GM11168 (cell line): Measurements from ENCODE around the gene SLC7A10.

Experiments
- in situ Hi-C: fragments of 300-500 bp; cut with MboI; formaldehyde crosslinking; loops from one replicate; pipeline ENCODE4 v1.12.0; 2022; ENCODE audit warnings: low sequenced_read_pairs; ENCODE audit not compliant: unreplicated experiment

SLC7A10 gene

DNA sequence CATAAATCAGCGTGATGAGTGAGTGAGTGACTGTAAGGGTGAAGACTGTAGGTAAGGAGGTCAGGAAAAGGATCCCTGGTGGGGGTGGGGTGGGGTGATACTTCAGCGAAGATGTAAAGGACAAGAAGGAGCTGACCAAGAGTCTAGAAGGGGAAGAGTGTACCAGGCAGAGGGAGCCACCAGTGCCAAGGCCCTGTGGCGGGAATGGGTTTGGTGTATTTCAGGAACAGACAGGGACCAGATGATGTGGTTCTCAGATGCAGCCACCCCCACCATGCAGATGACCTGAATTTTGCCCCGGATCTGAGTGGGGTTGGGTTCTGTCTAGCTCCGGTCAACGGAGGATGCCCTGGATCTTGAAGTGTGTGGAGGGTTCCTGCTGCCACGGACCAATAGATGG is 30.1 kb upstream of the SLC7A10 start:
- in situ Hi-C loops = no loop called here

DNA sequence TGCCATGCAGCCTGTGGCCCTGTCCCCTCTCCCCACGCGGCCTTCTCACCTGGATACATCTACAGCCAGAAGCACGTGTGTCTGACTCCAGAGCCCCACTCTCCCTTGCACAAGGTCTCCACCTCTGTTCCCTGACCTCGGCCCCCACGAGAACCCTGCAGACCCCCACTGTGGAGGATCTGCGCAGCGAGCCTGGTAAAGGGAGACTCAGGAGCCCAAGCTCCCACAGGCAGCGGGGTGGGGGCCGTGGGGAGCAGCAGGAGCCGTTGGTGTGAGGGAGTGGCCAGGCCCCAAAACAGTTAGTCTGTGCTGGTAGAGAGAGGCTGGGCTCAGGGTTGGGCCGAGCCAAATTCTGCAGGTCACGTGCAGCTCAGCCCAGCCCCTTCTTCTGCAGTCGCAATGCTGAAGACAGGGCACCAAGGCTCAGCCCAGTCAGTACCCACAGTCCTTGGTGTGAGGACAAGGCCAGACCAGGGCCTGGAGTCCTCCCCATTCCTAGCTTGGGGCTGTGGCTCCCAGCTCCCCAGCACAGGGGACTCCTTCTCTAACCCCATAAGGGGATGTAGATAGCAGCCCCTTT is 28.7 kb upstream of the SLC7A10 start:
- in situ Hi-C loops = no loop called here

DNA sequence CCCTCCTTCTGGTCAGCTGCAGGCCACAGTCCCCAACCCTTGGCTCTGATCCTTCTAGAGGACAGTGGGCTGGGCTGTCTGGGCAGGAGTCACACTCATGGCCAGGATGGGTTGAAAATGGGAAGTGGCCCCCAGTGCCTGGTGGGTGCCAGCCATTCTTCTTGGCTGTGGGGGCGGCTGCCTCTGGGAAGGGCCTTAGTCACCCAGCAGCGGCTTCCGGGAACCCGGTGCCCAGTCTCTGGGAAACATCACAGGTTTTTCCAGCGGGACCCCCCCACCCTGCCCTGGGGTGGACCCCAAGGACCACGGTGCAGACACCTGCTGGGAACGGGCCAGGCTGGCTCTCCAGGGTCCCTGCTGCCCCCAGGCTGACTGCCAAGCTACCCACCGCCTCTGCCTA is 27.3 kb upstream of the SLC7A10 start:
- in situ Hi-C loops = no loop called here

- in situ Hi-C loops = no loop called here
These were observed 26.8 kb upstream of the SLC7A10 start for GRCh38 chr19:33252418-33252962.

- in situ Hi-C loops = no loop called here
These were observed 26.0 kb upstream of the SLC7A10 start for GRCh38 chr19:33251526-33252090.

GRCh38 chr19:33251076-33251475 is 25.4 kb upstream of the SLC7A10 start:
- in situ Hi-C loops = no loop called here

DNA sequence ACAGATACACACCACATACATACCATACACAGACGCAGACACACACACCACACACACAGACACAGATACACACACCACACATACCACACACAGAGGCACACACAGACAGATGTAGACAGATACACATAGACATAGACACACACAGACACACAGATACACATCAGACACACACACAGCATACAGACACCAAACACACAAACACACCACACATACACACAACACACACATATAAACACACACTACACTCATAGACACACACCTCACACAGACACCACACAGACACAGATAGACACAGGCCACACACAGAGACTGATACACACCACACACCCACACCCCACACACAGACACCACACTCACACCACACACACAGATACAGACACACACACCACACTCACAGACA is 24.9 kb upstream of the SLC7A10 start:
- in situ Hi-C loops = no loop called here

- in situ Hi-C loops = no loop called here
These were observed 24.2 kb upstream of the SLC7A10 start for GRCh38 chr19:33249740-33250366.

DNA sequence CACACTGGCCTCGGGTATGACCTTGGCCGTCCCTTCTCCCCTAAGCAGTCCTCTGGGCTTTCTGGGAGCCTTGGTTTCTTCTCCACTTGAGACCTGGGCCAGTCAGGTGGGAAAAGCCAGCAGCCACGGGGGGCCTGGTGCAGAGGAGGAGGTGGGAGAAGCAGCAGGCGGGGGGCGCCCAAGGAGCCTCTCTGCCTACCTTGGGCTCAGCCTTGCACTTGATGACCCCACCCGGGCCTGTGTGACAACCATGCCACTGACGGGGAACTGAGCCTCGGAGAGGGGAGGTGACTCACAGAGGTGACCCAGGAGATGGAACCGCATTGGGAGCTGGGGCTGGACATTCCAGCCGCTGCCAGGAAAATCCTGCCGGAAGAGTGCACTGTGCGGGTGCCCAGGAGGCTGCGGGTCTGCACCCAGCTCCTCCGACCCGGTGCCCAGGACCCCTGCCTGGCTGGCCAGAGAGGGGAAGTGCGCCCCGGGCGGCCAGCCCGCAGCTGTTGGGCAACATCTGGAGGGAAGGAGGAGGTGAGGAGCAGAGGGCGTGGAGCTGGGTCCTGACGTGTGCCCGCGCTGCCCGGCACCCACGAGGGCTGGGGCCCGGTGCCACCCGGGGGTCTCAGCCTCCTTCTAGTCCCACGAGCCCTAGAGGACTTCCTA is 23.4 kb upstream of the SLC7A10 start:
- in situ Hi-C loops = no loop called here

DNA sequence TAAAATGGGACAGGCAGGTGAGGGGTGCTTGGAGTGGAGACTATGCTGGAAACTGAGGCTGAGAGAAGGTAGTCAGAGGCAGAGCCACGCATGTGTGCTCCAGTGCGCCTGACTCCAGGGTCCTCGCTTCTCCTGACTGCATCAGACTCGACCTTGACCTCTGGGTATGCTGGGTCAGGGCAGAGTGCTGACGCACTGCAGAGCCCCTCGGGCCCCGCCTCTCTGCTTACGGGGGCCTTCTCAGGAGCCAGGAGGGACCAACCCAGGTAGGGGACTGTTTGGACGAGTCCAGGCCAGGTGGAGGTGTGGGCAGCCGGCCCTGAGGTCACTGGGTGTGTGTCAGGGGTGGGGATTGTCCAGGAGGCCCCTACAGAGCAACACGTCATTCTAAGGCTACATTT is 22.9 kb upstream of the SLC7A10 start:
- in situ Hi-C loops = no loop called here

DNA sequence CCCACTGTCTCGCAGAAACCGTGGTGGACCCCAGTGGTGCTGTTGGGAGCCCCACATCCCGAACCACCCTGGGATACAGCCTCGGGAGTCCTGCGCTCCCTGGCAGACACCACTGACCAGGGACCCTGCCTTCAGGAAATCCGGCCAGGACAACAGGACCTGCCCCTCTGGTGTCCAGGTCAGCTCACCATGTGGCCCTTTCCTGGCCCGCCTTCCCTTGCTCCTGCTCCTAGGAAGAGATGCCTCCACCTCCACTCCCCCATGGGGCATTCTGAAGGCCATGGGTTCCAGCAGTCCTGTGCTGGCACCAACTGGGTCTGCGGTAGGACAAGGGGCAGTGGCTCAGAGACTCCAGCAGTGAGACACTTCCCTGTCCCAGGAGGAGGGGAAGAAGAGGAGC is 22.5 kb upstream of the SLC7A10 start:
- in situ Hi-C loops = no loop called here

GRCh38 chr19:33247441-33247819 is 21.8 kb upstream of the SLC7A10 start:
- in situ Hi-C loops = no loop called here

DNA sequence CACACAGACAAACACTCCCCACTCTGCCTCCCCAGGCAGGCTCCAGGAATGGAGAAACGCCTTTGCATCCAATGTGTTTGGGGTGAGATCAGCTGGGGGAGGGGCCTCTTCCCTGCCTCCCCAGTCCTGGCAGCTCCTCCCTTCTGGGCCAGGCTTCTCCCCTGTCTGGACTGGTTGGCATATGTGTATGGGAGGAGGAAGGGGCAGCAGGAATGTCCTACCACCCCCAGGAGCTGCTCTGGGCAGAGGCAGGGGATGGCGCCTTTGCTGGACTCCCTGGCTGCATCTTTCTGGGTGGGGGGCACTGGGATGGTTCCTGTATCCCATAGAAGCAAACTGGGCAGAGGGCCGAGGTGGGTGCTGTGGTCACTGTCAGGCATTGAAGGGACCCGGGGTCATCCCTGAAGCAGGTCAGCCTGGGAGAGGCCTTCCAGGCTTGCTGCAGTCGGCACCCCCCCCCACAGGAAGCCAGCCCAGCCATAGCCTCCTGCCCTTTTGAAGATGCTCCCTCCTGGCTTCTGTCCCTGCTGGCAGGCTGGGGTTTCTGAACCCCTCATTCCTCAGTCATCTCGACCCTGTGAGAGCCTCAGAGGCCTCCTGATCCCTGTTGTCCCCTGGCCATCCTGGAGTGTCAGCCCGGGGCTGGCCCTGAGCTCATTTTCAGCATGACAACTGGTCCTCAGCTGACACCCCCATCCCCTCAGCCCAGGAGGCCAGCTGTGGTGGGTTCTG is 21.2 kb upstream of the SLC7A10 start:
- in situ Hi-C loops = no loop called here

DNA sequence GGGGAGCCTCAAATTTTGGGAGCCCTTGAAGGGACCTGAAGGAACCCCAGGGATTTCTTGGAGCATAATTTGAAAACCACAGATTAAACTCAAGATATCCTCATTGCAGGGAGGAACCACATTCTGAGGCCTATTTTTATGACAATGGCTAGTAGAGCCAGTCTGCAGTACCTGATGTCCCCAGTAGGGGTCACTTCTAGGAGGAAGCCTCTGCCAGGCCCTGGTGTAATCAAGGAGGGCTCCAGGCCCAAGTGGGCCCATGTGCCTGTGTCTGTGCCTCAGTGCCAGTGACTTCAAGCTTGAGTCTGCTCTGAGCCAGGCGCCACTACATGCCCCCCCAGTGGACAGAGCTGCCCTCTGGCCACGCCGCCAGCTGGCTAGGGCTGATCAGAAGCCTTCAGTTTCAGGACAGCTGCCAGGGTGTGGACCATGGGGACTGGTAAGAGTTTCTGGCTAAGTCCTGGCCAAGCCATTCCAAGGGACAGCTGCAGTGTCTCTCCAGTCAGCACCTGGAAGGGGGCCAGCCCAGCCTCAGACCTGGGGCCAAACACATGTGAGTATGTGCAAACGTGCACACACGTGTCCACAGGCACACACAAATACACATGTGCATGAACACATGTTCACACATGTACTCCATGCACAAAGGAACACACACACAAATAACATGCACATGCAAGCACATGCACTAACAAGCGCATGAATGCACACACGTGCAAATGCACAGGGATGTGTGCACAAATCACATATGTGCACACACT is 20.5 kb upstream of the SLC7A10 start:
- in situ Hi-C loops = no loop called here

DNA sequence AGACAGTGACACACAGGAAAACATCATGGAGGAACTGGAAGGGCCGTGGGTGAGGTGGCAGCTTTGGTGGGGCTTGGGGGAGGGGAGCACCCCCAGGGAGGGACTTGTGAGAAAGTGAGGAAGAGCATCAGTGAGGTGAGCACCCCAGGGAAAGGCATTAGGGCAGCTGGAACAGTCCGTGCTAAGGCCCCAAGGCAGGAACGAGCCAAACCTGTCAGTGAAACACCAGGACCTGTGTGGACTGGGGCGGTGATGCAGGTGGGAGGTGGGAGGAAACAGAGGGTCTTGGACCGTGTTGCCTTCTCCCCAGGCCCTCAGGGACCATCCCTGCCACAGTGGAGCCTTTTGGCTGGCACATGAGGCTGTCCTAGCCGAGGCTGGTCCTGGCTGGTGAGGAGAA is 17.3 kb upstream of the SLC7A10 start:
- in situ Hi-C loops = no loop called here

GRCh38 chr19:33242131-33242530 is 16.5 kb upstream of the SLC7A10 start:
- in situ Hi-C loops = no loop called here

GRCh38 chr19:33241530-33242101 is 16.0 kb upstream of the SLC7A10 start:
- in situ Hi-C loops = no loop called here

- in situ Hi-C loops = no loop called here
These were observed 15.5 kb upstream of the SLC7A10 start for GRCh38 chr19:33241091-33241529.

- in situ Hi-C loops = no loop called here
These were observed 14.6 kb upstream of the SLC7A10 start for GRCh38 chr19:33240181-33240771.
